Activated CD8-positive, alpha-beta memory T cell treated with anti-CD3 and anti-CD28 coated beads, Interleukin-2, amount 50 U/mL, for 48 hours (primary cell): Measurements from ENCODE around the gene SNRPD1.
"Not testable (repeated sequence)": the region's sequence is repeated elsewhere in the genome, so short reads cannot be mapped to it uniquely, and the experiment has no call there.

Source experiments
- DNase-seq: peaks from one replicate; pipeline ENCODE4 v3.0.0-alpha.2; 2020

The SNRPD1 gene

DNA sequence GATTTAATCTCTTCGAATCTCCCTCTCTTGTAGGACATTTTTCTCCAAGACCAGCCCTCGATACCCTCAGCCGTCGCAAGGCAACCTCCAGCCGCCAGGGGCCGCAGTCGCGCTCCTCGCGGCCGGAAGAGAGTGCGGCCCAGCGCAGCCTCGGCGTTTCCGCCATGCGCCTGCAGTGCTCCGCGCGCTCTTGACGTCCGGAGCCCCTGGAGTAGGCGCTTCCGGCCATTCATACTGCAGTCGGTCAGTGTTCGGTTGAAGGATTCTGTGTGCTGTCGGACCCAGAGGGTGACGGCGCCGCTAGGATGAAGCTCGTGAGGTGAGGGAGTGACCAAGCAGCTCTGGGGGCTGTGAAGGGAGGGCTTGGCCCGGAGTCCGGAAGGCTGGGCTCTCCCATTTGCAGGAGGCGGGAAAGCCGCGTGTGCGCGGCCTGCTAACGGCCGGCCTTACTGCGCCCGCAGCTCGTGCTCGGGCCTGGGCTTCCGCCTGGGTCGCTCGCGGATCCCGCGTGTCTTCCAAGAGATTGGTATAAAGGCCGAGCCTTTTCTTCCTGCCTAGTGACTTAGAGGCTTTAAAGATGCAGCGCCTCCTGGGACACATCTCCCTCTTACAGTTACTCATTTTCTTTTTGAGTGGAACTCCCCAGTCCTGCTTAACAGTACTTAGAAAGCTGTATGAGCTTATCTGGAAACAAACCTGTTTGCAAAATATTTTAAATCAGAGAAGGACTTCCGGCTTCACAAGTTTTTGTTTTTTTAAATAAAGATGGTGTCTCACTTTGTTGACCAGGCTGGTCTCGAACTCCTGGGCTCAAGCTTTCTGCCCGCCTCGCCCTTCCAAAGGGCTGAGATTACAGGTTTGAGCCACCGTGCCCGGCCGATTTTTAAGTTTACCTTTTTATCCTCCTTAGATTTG is at the start of gene SNRPD1:
Gene SNRPD1 (plus strand): TSS at position 190 of the 915 bp plus-strand sequence. CDS start 116 bp downstream, at position 306.
- peak; percentile 95 for DNase-seq

DNA sequence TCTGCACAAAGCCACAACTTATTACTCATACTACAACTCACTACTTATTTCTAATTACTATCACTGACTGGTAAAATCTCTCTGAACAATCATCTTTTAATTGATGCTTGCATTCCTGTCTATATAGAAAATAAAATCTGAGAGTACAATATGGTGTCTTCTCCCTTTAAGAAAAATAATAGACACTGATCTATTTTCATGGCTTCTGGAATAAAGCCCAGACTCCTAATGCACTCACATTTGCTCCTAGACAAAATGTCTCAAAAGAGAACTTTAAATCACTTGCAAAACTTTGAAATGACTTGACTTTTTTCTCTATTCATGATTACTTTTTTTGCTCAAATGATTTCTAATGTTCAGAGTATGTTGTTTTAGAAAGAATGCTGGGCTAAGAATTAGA is 40.3 kb upstream of the SNRPD1 start:
- DNase-seq = no peak

GRCh38 chr18:21575656-21576055 is 36.5 kb upstream of the SNRPD1 start:
- DNase-seq = no peak

- no peak for DNase-seq
Observed at GRCh38 chr18:21584391-21584790, 27.7 kb upstream of the SNRPD1 start.

- DNase-seq = not testable (repeated sequence)
Observed at GRCh38 chr18:21592361-21592760, 19.8 kb upstream of the SNRPD1 start.

DNA sequence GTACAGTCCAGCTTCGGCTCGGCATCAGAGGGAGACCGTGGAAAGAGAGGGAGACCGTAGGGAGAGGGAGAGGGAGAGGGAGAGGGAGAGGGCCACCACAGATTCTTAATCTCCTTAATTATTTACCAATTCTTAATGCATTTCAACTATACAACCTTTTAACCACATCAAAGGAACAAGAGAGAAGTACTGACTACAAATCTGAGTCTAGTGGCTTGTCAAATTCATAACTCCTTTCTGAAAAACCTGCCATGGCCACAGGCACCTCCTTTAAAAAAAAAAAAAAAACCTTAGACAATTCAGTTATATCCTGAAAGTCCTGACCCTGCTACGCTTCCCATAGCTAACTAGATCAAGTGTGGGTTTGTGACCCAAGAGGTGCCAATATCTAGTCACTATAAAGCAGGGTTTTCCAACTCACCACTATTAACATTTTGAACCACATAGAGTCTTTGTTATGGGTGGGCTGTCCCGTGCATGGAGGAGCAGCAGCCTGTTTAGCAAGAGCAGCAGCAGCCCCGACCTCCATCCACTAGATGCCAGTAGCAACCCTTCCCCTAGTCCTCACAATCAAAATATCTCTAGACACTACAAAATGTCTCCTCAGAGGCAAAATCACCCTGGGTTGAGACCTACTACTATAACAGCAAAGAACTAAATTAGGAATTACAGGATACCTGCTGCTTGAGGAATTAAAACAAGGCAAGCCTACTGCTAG is 18.4 kb upstream of the SNRPD1 start:
- no peak for DNase-seq

GRCh38 chr18:21597620-21598019 is 14.5 kb upstream of the SNRPD1 start:
- DNase-seq = no peak

DNA sequence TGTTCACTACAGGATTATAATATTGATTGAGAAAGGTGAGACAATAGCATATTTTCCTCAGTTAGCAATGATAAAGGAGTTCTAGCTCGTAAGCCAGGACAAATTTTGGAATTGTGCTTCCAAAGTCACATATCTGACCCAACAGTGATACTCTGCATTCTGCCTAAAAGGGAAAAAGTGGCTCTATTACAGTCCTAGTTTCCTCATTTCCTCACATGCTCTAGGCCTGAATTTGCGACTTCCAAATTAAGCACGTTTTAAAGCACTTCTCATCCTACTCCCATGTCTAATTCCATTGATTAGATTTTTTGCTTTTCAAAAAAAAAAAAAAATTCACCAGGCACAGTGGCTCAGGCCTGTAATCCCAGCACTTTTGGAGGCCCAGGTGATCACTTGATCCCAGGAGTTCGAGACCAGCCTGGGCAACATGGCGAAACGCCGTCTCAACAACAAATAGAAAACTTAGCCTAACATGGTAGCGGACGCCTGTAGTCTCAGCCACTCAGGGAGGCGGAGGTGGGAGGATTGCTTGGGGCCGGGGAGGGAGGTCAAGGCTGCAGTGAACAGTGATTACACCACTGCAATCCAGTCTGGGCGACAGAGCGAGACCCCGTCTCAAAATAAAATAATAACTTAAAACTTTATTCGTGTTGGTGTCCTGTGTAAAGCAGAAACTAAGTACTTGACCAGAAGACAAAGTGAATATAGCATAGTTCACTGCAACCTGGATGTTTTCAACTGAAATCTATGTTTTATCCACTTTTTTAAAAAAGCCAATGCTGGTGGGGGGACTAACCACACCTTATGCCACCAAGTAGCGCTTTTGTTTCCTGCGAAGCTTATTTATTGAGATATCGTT is 13.2 kb upstream of the SNRPD1 start:
- peak; percentile 48 for DNase-seq

DNA sequence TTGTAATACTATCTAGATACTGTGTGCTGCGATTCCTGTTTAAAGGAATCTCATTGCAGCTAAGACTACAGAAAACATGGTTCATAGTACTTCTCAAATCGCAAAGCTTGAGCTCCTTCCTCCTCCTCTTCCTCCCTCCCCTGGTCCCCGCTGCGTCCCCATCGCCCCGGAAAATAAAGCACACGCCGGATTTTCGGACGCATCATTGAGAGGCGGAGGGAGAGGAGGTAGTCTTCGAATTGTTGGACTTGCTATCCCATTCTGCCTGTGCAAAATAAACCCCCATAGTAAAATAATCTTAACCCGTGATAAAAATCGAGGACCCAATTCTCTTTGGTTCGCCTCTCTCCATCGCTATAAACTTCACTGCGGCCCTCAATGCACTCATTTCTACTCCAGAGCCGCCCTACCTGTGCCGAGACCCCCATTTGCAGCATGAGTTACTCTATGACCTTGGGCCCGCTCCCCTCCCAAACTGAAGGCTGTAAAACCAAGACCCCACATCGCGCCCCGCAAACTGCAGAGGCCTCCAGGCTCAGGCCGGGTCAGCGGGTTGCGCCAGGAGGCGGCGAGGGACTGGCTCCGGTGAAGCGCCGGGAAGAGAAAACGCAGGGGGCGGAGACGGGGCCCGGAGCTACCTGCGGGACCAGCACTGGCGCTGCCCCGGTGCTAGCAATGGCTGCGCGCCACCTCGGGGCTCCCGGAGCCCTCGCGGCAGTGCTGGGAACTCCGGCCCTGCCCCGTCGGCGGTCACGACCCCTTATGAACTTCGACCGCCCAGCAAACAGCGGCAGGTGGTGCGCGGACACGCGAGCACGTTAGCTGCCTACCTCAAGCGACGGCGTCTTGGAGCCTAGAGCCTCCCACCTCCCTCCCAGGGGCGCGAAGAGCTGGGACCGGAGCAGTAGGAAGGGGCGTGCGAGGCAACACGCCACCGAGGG is 12.3 kb upstream of the SNRPD1 start:
- peak; percentile 58 for DNase-seq

GRCh38 chr18:21600526-21601410 is 11.3 kb upstream of the SNRPD1 start, which contains the start of gene ESCO1:
Gene ESCO1, minus strand, starts transcription at chr18:21600704. Its CDS starts 25,861 bp downstream, at chr18:21574843.
- DNase-seq = peak; percentile 97

DNA sequence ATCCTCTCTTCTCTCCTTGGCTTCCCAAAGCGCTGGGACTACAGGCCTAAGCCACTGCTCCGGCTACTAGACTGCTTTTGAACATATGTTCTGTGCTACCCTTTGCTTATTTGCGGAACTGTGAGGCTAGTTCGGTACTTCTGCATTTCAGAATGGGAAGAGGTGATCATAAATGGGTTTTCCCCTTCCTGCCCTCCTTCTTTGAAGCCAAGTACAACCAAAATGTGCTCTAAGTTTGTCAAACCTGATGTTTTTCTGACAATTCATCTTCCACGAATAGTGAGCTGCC is 9.9 kb upstream of the SNRPD1 start:
- peak; percentile 49 for DNase-seq

GRCh38 chr18:21604671-21605070 is 7.4 kb upstream of the SNRPD1 start:
- DNase-seq = no peak

- DNase-seq = no peak
Observed at GRCh38 chr18:21605213-21605612, 6.9 kb upstream of the SNRPD1 start.

GRCh38 chr18:21611401-21612124 is 551 bp upstream of the SNRPD1 start:
- peak; percentile 50 for DNase-seq

GRCh38 chr18:21621640-21622039 is 9.5 kb downstream of the SNRPD1 start:
- DNase-seq = not testable (repeated sequence)

GRCh38 chr18:21629089-21629832 is 17.1 kb downstream of the SNRPD1 start:
- no peak for DNase-seq

- no peak for DNase-seq
Observed at GRCh38 chr18:21632393-21632792, 20.3 kb downstream of the SNRPD1 start.

- DNase-seq = no peak
Observed at GRCh38 chr18:21634588-21635199, 22.6 kb downstream of the SNRPD1 start.

DNA sequence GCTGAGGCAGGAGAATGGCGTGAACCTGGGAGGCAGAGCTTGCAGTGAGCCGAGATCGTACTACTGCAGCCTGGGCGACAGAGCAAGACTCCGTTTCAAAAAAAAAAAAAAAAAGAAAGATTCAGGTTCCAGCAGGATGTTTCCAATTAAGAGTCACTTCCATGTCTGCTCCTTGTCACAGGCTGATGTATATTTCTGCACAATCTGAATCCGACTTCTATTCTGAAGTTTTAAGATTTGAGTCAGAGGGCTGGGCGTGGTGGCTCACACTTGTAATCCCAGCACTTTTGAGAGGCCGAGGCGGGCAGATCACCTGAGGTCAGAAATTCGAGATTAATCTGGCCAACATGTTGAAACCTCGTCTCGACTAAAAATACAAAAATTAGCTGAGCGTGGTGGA is 24.7 kb downstream of the SNRPD1 start:
- no peak for DNase-seq
